Stimulated activated CD8-positive, alpha-beta memory T cell treated with anti-CD3 and anti-CD28 coated beads, Interleukin-12 subunit alpha, Interleukin-12 subunit beta, amount 100 ng/mL, for 1 hour (primary cell): Measurements from ENCODE around the gene PIANP.
"Not testable (repeated sequence)": the region's sequence is repeated elsewhere in the genome, so short reads cannot be mapped to it uniquely, and the experiment has no call there.

Source experiments
- DNase-seq: peaks from one replicate; pipeline ENCODE4 v3.0.0-alpha.2; 2020; ENCODE audit warnings: low read depth

Gene PIANP

GRCh38 chr12:6700646-6701051, at the start of gene PIANP:
TSS of gene PIANP (minus strand) at chr12:6700815. CDS start at chr12:6698061, 2,754 bp downstream.
- DNase-seq: no peak

DNA sequence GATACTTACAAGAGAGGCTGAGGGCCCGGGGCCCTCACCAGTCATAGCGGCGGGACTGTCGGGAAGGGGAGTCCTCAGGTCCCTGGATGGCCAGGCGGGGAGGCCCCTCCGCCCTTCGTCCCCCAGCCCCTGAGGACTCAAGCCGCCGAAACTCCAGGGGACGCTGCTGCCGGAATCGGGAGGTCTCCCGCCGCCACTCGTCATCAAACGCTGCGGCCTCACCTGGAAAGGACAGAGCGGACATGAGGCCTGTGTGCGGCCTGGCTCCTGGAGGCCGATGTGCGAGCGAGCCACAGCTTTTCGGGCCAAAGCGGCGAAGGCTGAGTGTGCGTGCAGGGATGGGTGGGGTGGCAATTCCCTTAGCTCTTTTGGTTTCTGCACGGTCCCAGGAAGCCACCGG, 48.1 kb upstream of the PIANP start:
- no peak for DNase-seq

DNA sequence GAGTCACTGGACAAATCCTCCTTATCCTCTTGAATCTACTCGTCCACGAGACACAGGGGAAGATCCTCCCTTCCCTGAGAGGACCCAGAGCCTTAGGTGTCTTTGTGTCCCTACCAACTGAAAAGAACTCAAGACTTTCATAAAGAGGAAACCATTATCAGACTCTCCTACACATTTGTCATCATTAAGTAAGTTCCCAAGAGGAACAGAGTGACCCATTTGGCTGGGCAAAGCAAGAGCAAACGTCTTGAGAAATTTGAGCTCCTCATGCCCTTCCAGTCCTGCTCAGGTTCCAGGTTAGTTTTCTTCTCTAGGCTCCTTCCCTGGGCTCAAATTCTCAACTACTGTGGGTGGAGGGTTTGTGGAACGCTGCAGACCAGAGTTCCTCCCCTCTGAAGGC, 46.6 kb upstream of the PIANP start:
- DNase-seq: no peak

DNA sequence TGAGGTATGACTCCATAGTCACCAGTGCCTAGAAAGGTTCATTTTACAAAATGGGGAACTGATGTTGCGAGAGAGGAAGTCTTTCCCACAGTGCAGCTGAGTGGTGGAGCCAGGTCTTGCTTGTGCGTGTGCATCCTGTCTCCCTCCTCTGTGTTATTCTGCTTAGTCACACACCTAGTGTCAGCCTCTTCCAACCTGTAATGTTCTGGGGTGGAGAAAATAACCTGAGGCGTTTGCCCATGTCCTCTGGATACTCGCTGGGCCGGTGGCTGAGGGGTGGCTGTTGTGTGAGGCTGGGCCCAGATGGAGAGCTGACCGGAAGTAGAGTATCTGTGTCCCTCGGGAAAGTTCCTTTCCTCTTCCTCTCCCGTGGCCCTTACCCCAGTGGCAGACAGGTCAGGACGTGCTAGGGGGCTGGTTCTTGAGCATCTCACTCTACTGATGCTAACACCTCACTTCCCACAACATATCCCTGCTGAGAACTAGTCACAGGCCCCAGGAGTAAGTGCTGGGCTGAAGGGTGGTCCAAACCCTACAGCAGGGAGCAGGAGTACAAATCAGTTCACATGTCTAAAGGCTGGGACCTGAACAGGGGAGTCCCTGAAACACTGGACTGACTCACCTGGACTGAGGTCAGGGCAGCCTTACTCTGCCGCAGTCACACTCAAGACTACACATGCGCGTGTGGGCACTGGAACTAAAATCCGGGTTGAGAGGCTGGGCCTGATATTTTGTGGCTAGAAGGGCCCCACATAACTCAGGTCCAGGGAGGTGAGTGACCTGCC, 45.3 kb upstream of the PIANP start:
- no peak for DNase-seq

GRCh38 chr12:6743300-6743699, 42.7 kb upstream of the PIANP start:
- DNase-seq: not testable (repeated sequence)

DNA sequence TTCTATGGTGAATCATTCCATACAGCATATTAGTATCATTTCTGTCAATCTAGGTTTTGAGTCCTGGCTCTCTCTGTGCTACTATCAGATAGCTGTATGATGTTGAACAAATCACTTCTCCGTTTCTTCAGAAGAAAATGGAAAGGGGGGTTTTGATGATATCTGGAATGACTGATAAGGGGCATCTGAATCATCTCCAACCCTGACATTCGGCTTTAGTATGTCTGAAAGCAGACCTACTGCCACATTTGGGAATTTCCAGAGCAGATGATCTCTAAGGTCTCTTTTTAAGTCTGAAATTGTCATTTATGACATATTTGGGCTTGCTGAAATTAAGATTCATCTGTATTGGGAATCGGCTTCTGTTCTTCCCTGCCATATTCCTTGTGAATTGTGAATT, 42.2 kb upstream of the PIANP start:
- no peak for DNase-seq

- DNase-seq: not testable (repeated sequence)
Measured at GRCh38 chr12:6742080-6742479, 41.5 kb upstream of the PIANP start.

GRCh38 chr12:6736754-6737153, 36.1 kb upstream of the PIANP start:
- no peak for DNase-seq

DNA sequence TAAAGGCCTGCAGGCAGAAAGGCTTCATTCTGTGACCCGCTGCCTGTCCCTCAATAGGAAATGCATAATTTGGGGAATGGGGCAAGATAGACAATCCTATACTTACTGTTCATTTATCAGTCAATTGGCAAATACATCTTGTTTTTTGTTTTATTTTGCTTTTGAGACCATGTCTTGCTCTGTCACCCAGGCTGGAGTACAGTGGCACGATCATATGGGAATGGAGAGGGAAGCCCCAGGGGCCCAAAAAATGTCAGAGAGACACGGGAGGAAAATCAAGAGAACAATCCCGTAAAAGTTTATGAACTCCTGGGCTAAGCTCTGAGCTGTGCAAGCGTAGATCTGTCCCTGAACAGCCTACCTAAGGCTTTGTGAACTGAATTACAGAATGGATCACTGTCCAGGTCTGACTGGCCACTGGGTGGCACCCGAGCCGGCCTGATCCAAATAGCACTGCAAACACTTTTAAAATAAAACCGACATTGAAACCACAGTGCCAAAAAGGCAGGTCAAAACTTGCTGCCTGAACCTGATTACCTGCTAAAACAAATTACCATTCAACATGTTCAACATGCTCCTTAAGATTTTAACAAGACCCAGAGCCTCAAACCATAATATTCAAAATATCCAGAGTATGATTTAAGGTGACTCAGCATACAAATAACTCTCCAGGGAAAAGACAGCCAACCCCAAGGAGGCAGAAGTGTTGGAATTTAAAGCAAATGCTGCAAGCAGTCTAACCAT, 35.0 kb upstream of the PIANP start:
- DNase-seq: no peak

DNA sequence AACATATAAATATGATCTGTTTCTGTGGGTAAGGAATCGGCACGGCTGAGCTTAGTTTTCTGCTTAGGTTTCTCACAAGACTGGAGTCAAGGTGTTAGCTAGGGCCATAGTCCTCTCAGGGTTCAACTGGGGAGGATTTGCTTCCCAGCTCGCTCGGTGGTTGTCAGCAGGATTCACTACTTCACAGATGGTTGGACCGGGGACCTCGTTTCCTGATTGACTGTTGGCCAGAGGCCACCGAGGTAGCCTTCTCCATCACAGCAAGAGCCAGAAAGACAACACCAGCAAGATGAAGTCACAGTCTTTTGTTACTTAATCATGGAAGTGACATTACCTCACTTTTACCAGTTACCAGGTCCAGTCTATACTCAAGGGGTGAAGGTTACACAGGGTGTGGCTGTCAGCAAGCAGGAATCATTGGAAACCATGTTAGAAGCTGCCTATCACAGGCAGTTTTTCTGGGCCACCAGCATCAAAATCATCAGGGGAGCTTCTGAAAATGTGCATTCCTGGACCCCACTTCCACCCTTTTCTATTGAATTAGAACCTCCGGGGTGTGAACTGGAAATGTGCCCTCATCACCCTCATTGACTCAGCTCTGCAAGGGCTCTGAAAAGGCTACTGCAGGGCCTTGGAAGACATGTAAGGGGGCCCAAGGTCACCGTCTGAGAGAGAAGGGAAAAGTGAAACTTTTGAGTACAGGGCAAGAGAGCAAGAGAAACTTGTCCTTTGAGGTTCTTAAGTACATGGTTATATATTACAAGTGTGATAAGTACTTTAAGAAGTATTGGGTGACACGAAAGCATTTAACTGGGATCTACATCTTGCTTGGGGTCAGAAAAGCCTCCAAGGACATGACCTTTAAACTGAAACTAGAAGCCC, 34.1 kb upstream of the PIANP start:
- no peak for DNase-seq

GRCh38 chr12:6730169-6730568, 29.6 kb upstream of the PIANP start:
- no peak for DNase-seq

DNA sequence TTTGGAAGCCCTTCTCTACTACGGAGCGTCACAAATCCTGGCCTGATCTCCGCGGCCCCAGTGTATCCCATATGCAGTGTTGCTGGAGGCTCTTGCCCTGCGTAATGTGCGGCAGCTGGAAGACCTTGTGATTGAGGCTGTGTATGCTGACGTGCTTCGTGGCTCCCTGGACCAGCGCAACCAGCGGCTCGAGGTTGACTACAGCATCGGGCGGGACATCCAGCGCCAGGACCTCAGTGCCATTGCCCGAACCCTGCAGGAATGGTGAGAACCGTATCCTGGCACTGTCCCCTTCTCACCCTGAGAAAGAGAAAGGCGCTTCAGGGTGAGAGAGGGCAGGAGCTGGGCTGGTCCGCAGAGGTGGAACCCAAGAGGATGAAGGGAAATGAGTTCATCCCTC, 28.6 kb upstream of the PIANP start:
- DNase-seq: no peak

GRCh38 chr12:6725350-6725749, 24.7 kb upstream of the PIANP start:
- no peak for DNase-seq

GRCh38 chr12:6724409-6724797, 23.8 kb upstream of the PIANP start:
- DNase-seq: no peak

- DNase-seq: peak; percentile 92
Measured at GRCh38 chr12:6723607-6724408, 23.2 kb upstream of the PIANP start, which contains the start of gene COPS7A. TSS of gene COPS7A (plus strand) at chr12:6724046. CDS start at chr12:6724657, 611 bp downstream.

DNA sequence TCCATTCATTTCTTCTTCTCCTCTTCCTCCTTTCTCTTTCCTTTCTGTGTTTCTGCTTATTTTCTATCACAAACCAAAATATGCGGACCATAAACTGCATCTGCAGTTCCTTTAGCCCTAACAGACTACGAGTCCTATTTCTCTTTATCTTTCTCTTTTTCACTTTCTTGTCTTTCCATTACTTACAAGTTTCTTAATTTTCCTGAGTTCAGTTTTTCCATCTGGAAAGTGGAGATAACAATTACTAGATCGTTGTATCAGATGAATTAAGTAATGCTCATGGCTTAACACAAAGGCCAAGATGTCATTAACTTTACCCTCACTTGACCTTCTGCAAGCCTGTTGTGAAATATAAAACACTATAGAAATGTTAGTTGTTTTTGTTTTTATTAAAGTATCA, 22.2 kb upstream of the PIANP start:
- DNase-seq: no peak

DNA sequence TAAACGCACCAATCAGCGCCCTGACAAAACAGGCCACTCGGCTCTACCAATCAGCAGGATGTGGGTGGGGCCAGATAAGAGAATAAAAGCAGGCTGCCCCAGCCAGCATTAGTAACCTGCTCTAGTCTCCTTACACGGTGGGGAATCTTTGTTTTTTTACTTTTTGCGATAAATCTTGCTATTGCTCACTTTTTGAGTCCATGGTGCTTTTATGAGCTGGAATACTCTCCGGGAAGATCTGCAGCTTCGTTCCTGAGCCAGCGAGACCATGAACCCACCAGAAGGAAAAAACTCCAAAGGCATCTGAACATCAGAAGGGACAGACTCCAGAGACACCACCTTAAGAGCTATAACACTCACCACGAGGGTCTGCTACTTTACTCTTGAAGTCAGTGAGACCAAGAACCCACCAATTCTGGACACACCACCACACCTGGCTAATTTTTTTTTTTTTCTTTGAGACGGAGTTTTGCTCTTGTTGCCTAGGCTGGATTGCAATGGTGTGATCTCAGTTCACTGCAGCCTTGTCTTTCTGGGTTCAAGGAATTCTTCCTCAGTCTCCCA, 16.3 kb upstream of the PIANP start:
- DNase-seq: no peak

DNA sequence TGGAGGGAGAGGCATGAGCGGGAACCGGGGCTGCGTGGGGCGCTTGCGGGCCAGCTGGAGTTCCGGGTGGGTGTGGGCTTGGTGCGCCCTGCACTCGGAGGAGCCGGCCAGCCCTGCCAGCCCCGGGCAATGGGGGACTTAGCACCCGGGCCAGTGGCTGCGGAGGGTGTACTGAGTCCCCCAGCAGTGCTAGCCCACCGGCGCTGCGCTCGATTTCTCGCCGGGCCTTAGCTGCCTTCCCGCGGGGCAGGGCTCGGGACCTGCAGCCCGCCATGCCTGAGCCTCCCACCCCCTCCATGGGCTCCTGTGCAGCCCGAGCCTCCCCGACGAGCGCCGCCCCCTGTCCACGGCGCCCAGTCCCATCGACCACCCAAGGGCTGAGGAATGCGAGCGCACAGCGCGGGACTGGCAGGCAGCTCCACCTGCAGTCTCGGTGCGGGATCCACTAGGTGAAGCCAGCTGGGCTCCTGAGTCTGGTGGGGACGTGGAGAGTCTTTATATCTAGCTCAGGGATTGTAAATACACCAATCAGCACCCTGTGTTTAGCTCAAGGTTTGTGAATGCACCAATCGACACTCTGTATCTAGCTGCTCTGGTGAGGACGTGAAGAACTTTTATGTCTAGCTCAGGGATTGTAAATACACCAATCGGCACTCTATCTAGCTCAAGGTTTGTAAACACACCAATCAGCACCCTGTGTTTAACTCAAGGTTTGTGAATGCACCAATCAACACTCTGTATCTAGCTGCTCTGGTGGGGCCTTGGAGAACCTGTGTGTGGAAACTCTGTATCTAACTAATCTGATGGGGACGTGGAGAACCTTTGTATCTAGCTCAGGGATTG, 15.6 kb upstream of the PIANP start:
- DNase-seq: not testable (repeated sequence)

GRCh38 chr12:6708960-6709394, 8.4 kb upstream of the PIANP start:
- no peak for DNase-seq

DNA sequence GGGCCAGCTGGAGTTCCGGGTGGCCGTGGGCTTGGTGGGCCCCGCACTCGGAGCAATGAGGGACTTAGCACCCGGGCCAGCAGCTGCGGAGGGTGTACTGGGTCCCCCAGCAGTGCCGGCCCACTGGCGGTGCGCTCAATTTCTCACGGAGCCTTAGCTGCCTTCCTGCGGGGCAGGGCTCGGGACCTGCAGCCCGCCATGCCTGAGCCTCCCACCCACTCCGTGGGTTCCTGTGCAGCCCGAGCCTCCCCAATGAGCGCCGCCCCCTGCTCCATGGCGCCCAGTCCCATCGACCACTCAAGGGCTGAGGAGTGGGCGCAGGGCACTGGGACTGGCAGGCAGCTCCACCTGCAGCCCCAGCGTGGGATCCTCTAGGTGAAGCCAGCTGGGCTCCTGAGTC, 7.7 kb upstream of the PIANP start:
- not testable (repeated sequence) for DNase-seq
